ENCODE results near the gene CAPN11. TPM values are rescaled to one million over a fixed set of nuclear protein-coding genes. Genes with fewer than 3 reads are reported as not detected.

CAPN11 gene
- total RNA-seq, 1 donor from 2014 or later, result not detected

DNA sequence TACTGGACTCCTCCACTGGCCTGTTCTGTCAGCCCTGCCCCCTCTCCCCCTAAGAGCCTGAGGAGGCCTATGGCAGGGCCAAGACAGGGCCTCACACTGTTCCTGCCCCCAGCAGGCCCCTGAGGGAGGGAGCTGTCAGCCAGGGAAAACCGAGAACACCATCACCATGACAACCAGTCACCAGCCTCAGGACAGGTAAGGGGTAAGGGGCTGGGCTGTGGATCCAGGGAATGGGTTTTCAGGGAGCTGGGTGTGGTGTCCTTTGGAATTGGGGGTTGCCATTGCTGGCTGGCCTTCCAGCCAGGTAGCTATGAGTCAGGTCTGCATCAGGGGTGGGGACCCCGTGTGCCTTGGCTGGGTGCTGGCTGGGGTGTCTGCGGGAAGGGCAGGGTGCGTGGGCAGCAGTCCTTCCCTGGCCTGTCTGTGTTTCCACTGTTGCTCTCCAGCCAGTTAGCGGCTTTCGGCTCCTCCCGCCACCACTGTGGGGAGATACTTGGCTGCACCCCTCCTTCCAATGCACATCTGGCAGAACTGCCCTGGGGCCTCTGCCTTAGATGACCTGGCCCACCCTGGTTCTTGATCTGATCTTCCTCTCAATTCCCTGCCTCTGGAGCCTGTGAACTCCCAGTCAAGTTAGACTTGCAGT lies 68.7 kb downstream of the CAPN11 start:
- no peak overlapping the region for H3K4me3 Mint-ChIP-seq (ENCODE audit: unreplicated experiment)
- H3K27me3 Mint-ChIP-seq (ENCODE audit: unreplicated experiment), result peaks cover 7% of the 10 kb centered on the region
- peaks cover 35% of the 10 kb centered on the region for H3K4me1 Mint-ChIP-seq (ENCODE audit: low read depth, unreplicated experiment)
- H3K36me3 Mint-ChIP-seq (ENCODE audit: unreplicated experiment), result no peaks in the 10 kb centered on the region
- no peak for DNase-seq
- H3K9me3 Mint-ChIP-seq (ENCODE audit: unreplicated experiment), result peaks cover 2% of the 10 kb centered on the region
- TF ChIP-seq, protein P1, sequence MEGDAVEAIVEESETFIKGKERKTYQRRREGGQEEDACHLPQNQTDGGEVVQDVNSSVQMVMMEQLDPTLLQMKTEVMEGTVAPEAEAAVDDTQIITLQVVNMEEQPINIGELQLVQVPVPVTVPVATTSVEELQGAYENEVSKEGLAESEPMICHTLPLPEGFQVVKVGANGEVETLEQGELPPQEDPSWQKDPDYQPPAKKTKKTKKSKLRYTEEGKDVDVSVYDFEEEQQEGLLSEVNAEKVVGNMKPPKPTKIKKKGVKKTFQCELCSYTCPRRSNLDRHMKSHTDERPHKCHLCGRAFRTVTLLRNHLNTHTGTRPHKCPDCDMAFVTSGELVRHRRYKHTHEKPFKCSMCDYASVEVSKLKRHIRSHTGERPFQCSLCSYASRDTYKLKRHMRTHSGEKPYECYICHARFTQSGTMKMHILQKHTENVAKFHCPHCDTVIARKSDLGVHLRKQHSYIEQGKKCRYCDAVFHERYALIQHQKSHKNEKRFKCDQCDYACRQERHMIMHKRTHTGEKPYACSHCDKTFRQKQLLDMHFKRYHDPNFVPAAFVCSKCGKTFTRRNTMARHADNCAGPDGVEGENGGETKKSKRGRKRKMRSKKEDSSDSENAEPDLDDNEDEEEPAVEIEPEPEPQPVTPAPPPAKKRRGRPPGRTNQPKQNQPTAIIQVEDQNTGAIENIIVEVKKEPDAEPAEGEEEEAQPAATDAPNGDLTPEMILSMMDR (IDR thresholded peaks at IDR 0.05; ENCODE audit: partially characterized antibody, unreplicated experiment), result no peak
- H3K27ac Mint-ChIP-seq (ENCODE audit: unreplicated experiment), result no peak overlapping the region

DNA sequence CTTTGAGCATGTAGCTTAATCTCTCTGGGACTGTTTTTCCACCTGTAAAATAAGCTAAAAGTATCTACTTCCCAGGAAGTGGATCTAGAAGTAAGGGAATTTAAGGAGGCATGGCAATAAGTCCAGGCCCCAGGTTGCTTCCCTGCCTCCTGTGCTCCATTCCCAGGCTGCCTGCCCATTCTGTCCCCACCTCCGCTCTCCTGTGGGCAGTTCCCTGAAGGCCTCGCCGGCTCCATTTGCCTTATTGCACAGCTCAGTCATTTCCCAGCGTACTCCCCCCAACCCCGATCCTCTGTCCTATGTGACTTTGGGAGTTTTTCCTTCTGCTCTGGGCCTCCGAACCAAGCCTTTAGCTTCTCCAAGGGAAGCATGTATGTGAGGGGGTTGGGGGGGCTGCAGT lies 69.4 kb downstream of the CAPN11 start:
- TF ChIP-seq, protein P1 (IDR thresholded peaks at IDR 0.05; ENCODE audit: partially characterized antibody, unreplicated experiment), result no peak
- Mint-ChIP-seq H3K27me3 (ENCODE audit: unreplicated experiment) (peaks cover 2% of the 10 kb centered on the region), H3K36me3 (ENCODE audit: unreplicated experiment) (no peaks in the 10 kb centered on the region), H3K4me1 (ENCODE audit: low read depth, unreplicated experiment) (peaks cover 30% of the 10 kb centered on the region), H3K4me3 (ENCODE audit: unreplicated experiment) (no peak overlapping the region), H3K9me3 (ENCODE audit: unreplicated experiment) (peaks cover 2% of the 10 kb centered on the region), H3K27ac (ENCODE audit: unreplicated experiment) (no peak overlapping the region)
- DNase-seq, result no peak

DNA sequence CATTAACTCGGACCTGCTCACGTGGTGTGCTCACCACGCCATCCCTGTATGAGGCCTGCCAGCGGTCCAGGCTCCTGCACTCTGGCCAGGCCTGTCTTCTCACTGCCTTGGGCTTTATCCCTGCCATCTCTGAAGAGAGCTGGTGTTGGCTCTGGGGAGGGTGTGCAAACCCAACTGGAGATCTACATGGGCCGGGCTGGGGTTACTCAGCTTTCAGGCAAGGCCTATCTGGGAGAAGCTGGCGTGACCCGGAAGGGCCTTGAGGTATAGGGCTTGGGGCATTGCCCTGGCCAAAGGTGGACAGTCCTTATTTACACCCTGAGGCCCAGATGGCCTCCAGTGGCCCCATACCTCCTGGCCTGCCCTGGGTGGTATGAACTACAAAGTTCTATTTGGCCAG lies 69.8 kb downstream of the CAPN11 start:
- Mint-ChIP-seq H3K4me3 (ENCODE audit: unreplicated experiment) (no peak overlapping the region), H3K27me3 (ENCODE audit: unreplicated experiment) (peaks cover 3% of the 10 kb centered on the region), H3K36me3 (ENCODE audit: unreplicated experiment) (no peaks in the 10 kb centered on the region), H3K9me3 (ENCODE audit: unreplicated experiment) (peaks cover 2% of the 10 kb centered on the region), H3K27ac (ENCODE audit: unreplicated experiment) (no peak overlapping the region), H3K4me1 (ENCODE audit: low read depth, unreplicated experiment) (peaks cover 30% of the 10 kb centered on the region)
- TF ChIP-seq, protein P1 (IDR thresholded peaks at IDR 0.05; ENCODE audit: partially characterized antibody, unreplicated experiment), result no peak
- no peak for DNase-seq

DNA sequence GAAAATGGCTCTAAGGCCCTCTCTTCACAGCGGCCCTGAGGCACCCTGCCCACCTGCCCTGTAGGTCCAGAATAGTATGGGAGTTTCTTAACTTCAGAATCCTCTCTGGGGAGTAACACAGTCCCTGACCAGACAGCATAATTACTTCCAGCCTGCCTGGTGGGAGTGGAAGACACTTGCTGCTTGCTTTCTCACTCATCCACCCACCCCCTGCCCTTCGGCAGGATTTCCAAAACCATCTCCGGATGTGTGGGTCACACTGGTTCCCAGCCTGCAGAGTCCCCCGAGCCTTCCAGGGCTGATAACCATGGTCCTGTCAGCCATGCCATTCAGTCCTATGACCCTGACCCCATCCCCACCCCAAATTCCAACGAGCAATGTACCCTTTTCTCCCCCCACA lies 70.2 kb downstream of the CAPN11 start:
- peaks cover 2% of the 10 kb centered on the region for H3K9me3 Mint-ChIP-seq (ENCODE audit: unreplicated experiment)
- H3K36me3 Mint-ChIP-seq (ENCODE audit: unreplicated experiment), result no peaks in the 10 kb centered on the region
- no peak overlapping the region for H3K4me3 Mint-ChIP-seq (ENCODE audit: unreplicated experiment)
- H3K4me1 Mint-ChIP-seq (ENCODE audit: low read depth, unreplicated experiment), result peaks cover 34% of the 10 kb centered on the region
- H3K27ac Mint-ChIP-seq (ENCODE audit: unreplicated experiment), result no peak overlapping the region
- peaks cover 4% of the 10 kb centered on the region for H3K27me3 Mint-ChIP-seq (ENCODE audit: unreplicated experiment)
- TF ChIP-seq, protein P1 (IDR thresholded peaks at IDR 0.05; ENCODE audit: partially characterized antibody, unreplicated experiment), result no peak
- no peak for DNase-seq

DNA sequence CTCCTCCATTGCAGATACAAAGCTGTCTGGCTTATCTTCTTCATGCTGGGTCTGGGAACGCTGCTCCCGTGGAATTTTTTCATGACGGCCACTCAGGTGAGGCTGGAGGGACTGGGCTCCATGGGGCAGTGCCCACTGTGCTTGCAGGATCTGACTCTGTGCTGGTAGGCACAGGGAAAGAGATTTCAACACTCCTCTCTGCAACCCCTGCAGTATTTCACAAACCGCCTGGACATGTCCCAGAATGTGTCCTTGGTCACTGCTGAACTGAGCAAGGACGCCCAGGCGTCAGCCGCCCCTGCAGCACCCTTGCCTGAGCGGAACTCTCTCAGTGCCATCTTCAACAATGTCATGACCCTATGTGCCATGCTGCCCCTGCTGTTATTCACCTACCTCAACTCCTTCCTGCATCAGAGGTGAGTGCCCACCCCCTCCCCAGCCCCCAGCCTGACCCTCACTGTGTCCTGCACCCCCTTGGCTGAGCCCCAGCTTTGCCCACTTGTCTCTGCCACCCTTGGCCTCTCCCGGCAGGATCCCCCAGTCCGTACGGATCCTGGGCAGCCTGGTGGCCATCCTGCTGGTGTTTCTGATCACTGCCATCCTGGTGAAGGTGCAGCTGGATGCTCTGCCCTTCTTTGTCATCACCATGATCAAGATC lies 70.9 kb downstream of the CAPN11 start:
- Mint-ChIP-seq H3K4me1 (ENCODE audit: low read depth, unreplicated experiment) (peaks cover 31% of the 10 kb centered on the region), H3K27me3 (ENCODE audit: unreplicated experiment) (peaks cover 4% of the 10 kb centered on the region)

More for the DNA sequence above, 70.9 kb downstream of the CAPN11 start:
- no peaks in the 10 kb centered on the region for H3K36me3 Mint-ChIP-seq (ENCODE audit: unreplicated experiment)
- H3K4me3 Mint-ChIP-seq (ENCODE audit: unreplicated experiment), result no peak overlapping the region
- peaks cover 2% of the 10 kb centered on the region for H3K9me3 Mint-ChIP-seq (ENCODE audit: unreplicated experiment)
- no peak overlapping the region for H3K27ac Mint-ChIP-seq (ENCODE audit: unreplicated experiment)
- TF ChIP-seq, protein P1 (IDR thresholded peaks at IDR 0.05; ENCODE audit: partially characterized antibody, unreplicated experiment), result no peak
- no peak for DNase-seq

Data from glutamatergic neuron (in vitro differentiated cells).